Gastroesophageal sphincter (tissue), 4 donors: Measurements from ENCODE around the gene POU2F1. TPM values are rescaled to one million over a fixed set of nuclear protein-coding genes. Genes with fewer than 3 reads are reported as not detected.

Experiments
- ATAC-seq: fragments of 150-250 bp; one replicate; pipeline ENCODE4 v1.9.1; 2016; ENCODE audit warnings: mild to moderate bottlenecking, moderate library complexity
- H3K27ac ChIP-seq, 4 donors: fragments of 200-600 bp; sonication (generic) in 3 of 4; 1 replicate in 3 of 4; 2 replicates in 1 of 4; pipeline ENCODE4 v1.5.1; 2016 to 2019
- H3K27me3 ChIP-seq: fragments of 200-600 bp; sonication (generic); one replicate; pipeline ENCODE4 v1.5.1; 2019
- H3K36me3 ChIP-seq, 2 donors: fragments of 200-600 bp; sonication (generic); one replicate each; pipeline ENCODE4 v1.5.1; 2019; ENCODE audit warnings: control low read depth in 1 of 2
- H3K4me1 ChIP-seq, 3 donors: fragments of 200-600 bp; sonication (generic); 1 replicate in 2 of 3; 2 replicates in 1 of 3; pipeline ENCODE4 v1.5.1; 2016 to 2019; ENCODE audit warnings: control low read depth in 2 of 3
- H3K4me3 ChIP-seq, 2 donors: fragments of 200-600 bp; sonication (generic); one replicate each; pipeline ENCODE4 v1.5.1; 2019; ENCODE audit warnings: mild to moderate bottlenecking in 1 of 2, moderate library complexity in 1 of 2
- H3K9me3 ChIP-seq, 3 donors: fragments of 200-600 bp; sonication (generic); one replicate each; pipeline ENCODE4 v1.5.1; 2017 to 2019; ENCODE audit warnings: control low read depth in 2 of 3
- EP300 ChIP-seq: sonication (generic); formaldehyde crosslinking; IDR thresholded peaks from one replicate; pipeline ENCODE4 v1.6.1; 2017; ENCODE audit warnings: antibody characterized with exemption, mild to moderate bottlenecking
- POLR2A ChIP-seq, 2 donors: fragments of 450-650 bp; IDR thresholded peaks; one replicate each; pipeline ENCODE4 v1.6.1; 2017; ENCODE audit warnings: antibody characterized with exemption in 2 of 2, mild to moderate bottlenecking in 2 of 2, moderate library complexity in 1 of 2
- POLR2AphosphoS5 ChIP-seq: sonication (generic); formaldehyde crosslinking; IDR thresholded peaks from one replicate; pipeline ENCODE4 v1.6.1; 2017; ENCODE audit warnings: antibody characterized with exemption
- WGBS, 2 donors: methylation state at CpG; one replicate each; pipeline ENCODE4 v1.1.5; 2018; ENCODE audit warnings: low coverage in 1 of 2; 5-methylcytosine and 5-hydroxymethylcytosine counted together
- total RNA-seq, 4 donors: library from RNA; depleted of rRNA; stranded (reverse); fragments of >200 nt; gene quantifications; one replicate each; pipeline ENCODE4 v1.1.0, GENCODE V29; 2016
- TF ChIP-seq, protein P1 (sequence below), 4 experiments: fragments of 200-600 bp in 2 of 4; fragments of 450-650 bp in 2 of 4; sonication (generic) in 1 of 4; IDR thresholded peaks; one replicate each; pipeline ENCODE4 v1.5.1; 2017 to 2019; ENCODE audit warnings: antibody characterized with exemption in 4 of 4, mild to moderate bottlenecking in 2 of 4, moderate library complexity in 2 of 4

Gene POU2F1
- total RNA-seq, 4 donors from 2014 or later: 8.0 to 15.7 (median 10.2) TPM

DNA sequence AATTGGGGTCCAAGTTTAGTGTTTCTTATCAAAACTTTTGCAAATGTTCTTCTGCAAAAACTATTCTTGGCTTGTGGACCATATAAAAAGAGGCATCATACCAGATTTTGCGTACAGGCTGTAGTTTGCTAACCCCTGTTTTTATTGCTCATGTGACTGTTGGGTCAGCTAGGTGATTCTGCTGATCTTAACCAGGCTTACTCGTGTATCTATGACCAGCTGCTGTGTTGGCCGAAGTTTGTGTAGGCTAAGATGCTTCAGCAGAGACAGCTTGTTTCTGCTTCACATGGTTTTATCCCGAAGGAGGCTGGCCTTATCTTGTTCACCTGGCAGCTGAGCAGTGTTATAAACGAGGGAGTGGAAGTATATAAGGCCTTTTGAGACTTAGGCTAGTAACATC, 38.2 kb downstream of the POU2F1 start:
- TF ChIP-seq POLR2A (IDR thresholded peaks at IDR 0.05) (no peak), EP300 (no peak), POLR2AphosphoS5 (no peak)
- TF ChIP-seq, protein P1, sequence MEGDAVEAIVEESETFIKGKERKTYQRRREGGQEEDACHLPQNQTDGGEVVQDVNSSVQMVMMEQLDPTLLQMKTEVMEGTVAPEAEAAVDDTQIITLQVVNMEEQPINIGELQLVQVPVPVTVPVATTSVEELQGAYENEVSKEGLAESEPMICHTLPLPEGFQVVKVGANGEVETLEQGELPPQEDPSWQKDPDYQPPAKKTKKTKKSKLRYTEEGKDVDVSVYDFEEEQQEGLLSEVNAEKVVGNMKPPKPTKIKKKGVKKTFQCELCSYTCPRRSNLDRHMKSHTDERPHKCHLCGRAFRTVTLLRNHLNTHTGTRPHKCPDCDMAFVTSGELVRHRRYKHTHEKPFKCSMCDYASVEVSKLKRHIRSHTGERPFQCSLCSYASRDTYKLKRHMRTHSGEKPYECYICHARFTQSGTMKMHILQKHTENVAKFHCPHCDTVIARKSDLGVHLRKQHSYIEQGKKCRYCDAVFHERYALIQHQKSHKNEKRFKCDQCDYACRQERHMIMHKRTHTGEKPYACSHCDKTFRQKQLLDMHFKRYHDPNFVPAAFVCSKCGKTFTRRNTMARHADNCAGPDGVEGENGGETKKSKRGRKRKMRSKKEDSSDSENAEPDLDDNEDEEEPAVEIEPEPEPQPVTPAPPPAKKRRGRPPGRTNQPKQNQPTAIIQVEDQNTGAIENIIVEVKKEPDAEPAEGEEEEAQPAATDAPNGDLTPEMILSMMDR (IDR thresholded peaks at IDR 0.05): no peak
- no peak for ATAC-seq
- H3K9me3 ChIP-seq: no peaks in the 10 kb centered on the region
- WGBS, 2 donors: 15 to 54% methylated on average over 3 to 5 of the region's 5 CpGs
- no peak overlapping the region for H3K27ac ChIP-seq
- H3K4me1 ChIP-seq: peaks cover 4 to 56% (median 12%) of the 10 kb centered on the region in 3 donors
- H3K27me3 ChIP-seq: no peaks in the 10 kb centered on the region
- no peak overlapping the region for H3K4me3 ChIP-seq
- H3K36me3 ChIP-seq: no peaks in the 10 kb centered on the region

DNA sequence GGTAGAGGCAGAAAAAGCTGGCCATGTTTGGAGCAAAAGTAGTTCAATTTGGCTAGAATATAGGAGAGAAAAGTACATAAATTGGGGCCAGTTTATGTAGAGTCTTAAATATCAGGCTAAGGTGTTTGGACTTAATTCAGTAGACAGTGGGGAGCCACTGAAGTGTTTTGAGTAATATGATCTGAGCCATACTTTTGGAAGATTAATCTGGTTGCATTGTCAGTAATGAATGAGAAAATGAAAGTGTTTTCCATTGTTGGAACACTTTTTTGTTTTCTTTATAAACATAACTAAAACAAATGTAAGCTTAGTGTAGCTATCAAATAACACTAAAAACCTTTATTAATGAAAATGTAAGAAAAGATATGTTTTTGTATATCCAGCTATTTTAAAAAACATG, 42.1 kb downstream of the POU2F1 start:
- Histone ChIP-seq H3K4me1 (peaks cover 4 to 61% (median 12%) of the 10 kb centered on the region in 3 donors), H3K27me3 (no peaks in the 10 kb centered on the region), H3K9me3 (no peaks in the 10 kb centered on the region), H3K4me3 (no peak overlapping the region), H3K27ac (no peak overlapping the region), H3K36me3 (no peaks in the 10 kb centered on the region)
- no peak for ATAC-seq
- TF ChIP-seq, protein P1 (IDR thresholded peaks at IDR 0.05): no peak
- TF ChIP-seq POLR2AphosphoS5 (no peak), POLR2A (IDR thresholded peaks at IDR 0.05) (no peak), EP300 (no peak)

DNA sequence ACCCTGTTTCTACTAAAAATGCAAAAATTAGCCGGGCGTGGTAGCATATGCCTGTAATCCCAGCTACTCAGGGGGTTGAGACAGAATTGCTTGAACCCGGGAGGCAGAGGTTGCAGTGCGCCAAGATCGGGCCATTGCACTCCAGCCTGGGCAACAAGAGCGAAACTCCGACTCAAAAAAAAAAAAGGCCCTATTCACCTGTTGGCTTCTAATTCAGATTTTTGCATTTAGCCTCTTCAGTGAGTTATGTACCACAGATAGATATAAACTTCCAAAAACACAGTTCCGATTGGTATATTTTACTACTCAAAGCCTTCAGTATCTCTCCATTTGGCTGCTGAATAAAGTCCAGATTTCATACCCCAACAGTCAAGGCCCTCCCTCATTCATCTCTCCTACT, 42.7 kb downstream of the POU2F1 start:
- Histone ChIP-seq H3K27me3 (no peaks in the 10 kb centered on the region), H3K27ac (no peak overlapping the region), H3K36me3 (no peaks in the 10 kb centered on the region), H3K9me3 (no peaks in the 10 kb centered on the region), H3K4me1 (peaks cover 4 to 64% (median 12%) of the 10 kb centered on the region in 3 donors), H3K4me3 (no peak overlapping the region)
- TF ChIP-seq, protein P1 (IDR thresholded peaks at IDR 0.05): no peak
- no peak for ATAC-seq
- 95 to 100% methylated on average over 3 to 8 of the region's 8 CpGs for WGBS, 2 donors

DNA sequence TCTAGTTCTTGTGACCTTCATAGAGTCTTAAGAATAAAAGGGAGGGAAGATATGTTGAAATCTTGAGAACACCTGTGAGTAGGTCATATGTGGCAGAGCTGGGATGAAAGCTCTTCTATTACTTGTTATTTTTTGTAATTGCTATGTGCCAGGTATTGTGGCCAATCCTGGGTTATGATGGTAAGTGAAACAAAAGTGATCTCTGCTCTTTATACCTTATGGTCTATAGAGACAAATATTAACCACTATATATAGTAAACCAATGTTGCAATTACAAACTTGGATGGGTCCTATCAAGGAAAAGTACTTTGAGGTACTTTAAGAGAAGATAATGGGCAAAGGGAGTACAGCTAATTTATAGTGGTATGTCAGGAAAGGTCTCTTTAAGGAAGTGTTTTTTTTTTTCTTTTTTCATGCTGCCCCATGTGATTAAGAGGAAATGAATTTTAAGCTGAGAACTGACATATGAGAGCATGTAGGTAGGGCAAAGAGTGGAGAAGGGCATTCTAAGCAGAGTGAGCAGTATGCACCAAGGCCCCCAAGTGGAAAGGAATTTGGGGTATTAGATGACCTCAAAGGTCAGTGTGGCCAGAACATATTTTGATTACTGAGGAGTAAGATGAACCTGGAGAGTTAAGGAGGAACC, 43.3 kb downstream of the POU2F1 start:
- no peak for TF ChIP-seq POLR2A (IDR thresholded peaks at IDR 0.05)
- TF ChIP-seq, protein P1 (IDR thresholded peaks at IDR 0.05): no peak
- no peak for TF ChIP-seq POLR2AphosphoS5
- no peak for TF ChIP-seq EP300
- peaks cover 3 to 62% (median 10%) of the 10 kb centered on the region in 3 donors for H3K4me1 ChIP-seq
- no peak for ATAC-seq

DNA sequence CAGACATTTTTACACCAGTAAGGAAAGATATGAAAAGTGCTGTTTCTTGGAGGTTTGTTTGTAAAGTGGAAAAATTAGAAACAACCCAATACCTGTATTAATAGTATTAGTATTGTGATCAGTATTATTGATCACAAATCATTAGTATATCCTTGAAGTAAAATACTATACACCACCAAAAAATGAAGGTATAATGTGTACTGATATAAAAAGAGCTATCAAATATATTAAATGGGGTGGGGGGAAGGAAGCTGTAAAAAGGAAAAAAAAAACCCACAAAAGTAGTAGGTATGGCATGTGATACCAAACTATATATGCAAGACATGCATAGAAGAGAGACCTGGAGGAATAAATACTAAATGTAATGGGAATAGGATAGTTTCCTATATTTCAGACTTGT, 46.3 kb downstream of the POU2F1 start:
- H3K27me3 ChIP-seq: no peaks in the 10 kb centered on the region
- H3K4me3 ChIP-seq: no peak overlapping the region
- TF ChIP-seq EP300: no peak
- no peak for TF ChIP-seq POLR2A (IDR thresholded peaks at IDR 0.05)
- no peak for TF ChIP-seq POLR2AphosphoS5
- TF ChIP-seq, protein P1 (IDR thresholded peaks at IDR 0.05): no peak
- peaks cover 0 to 60% (median 11%) of the 10 kb centered on the region in 3 donors for H3K4me1 ChIP-seq
- ATAC-seq: no peak
- no peak overlapping the region for H3K27ac ChIP-seq
- no peaks in the 10 kb centered on the region for H3K9me3 ChIP-seq
- H3K36me3 ChIP-seq: no peaks in the 10 kb centered on the region

More for the DNA sequence above, 43.3 kb downstream of the POU2F1 start:
- no peaks in the 10 kb centered on the region for H3K36me3 ChIP-seq
- H3K27me3 ChIP-seq: no peaks in the 10 kb centered on the region
- H3K27ac ChIP-seq: no peak overlapping the region
- H3K4me3 ChIP-seq: no peak overlapping the region
- H3K9me3 ChIP-seq: no peaks in the 10 kb centered on the region
